HCT116 (cell line): Measurements from ENCODE around the gene VTI1A. TPM values are rescaled to one million over a fixed set of nuclear protein-coding genes. Genes with fewer than 3 reads are reported as not detected.

ENCODE experiments used
- ATAC-seq: fragments of 200-7000 bp; cut with Tn5 transposase; 2 replicates; pipeline ENCODE4 v1.9.1; 2020; ENCODE audit warnings: mild to moderate bottlenecking, moderate library complexity
- BruUV-seq: library from RNA; stranded (reverse); fragments of 400-500 nt; replicated peaks from 2 replicates; lab custom pipeline; 2021; lab: Mats Ljungman, UMichigan
- CTCF ChIA-PET: fragments of 300-600 bp; sonication (Branson Sonifier 250); formaldehyde crosslinking; loops from one replicate; lab custom pipeline; 2021; ENCODE audit warnings: antibody characterized with exemption; lab: Charles Lee
- POLR2A ChIA-PET: fragments of 300-600, 350-600 bp; sonication (Branson Sonifier 250); formaldehyde crosslinking; loops from one replicate; lab custom pipeline; 2021; ENCODE audit warnings: antibody characterized with exemption; lab: Charles Lee
- RAD21 ChIA-PET, 2 experiments: fragments of 300-600 bp; sonication (Branson Sonifier 250); formaldehyde crosslinking; loops; one replicate each; lab custom pipeline; 2023; ENCODE audit warnings: low total read pairs in 2 of 2; ENCODE audit not compliant: uncharacterized antibody in 2 of 2, unreplicated experiment in 2 of 2, low non-redundant PET in 1 of 2; lab: Charles Lee
- DNase-seq: peaks from one replicate; pipeline ENCODE4 v3.0.0-alpha.2; 2010; ENCODE audit warnings: low read depth, low spot score
- H2AFZ ChIP-seq: fragments of 200-600 bp; shearing (Covaris generic), sonication (generic); 2 replicates; pipeline ENCODE4 v1.6.1; 2017; ENCODE audit warnings: low read depth, mixed run types, mixed read lengths, antibody characterized with exemption, low read length; ENCODE audit not compliant: poor library complexity, severe bottlenecking
- H3K27ac ChIP-seq: 2 replicates; pipeline ENCODE4 v1.5.1; 2012; ENCODE audit warnings: low read depth, low read length
- H3K27me3 ChIP-seq: fragments of 200-600 bp; sonication (generic); 2 replicates; pipeline ENCODE4 v1.6.1; 2016; ENCODE audit warnings: mixed run types, low read length, mixed read lengths; ENCODE audit not compliant: insufficient read depth
- H3K36me3 ChIP-seq, 2 experiments: fragments of 200-500 bp in 1 of 2; fragments of 200-600 bp in 1 of 2; sonication (Bioruptor generic) in 1 of 2; sonication (generic) in 1 of 2; 2 replicates each; pipeline versions ENCODE4 v1.5.1 to v1.6.1; 2014 to 2016; ENCODE audit warnings: low read length in 2 of 2, inconsistent platforms in 1 of 2, mixed read lengths in 1 of 2, mixed run types in 1 of 2; ENCODE audit not compliant: insufficient read depth in 2 of 2, control insufficient read depth in 1 of 2
- H3K4me1 ChIP-seq, 2 experiments: fragments of 200-600 bp in 1 of 2; sonication (generic) in 1 of 2; 2 replicates each; pipeline versions ENCODE4 v1.5.1 to v1.6.1; 2012 to 2017; ENCODE audit warnings: low read length in 2 of 2, inconsistent platforms in 1 of 2, mild to moderate bottlenecking in 1 of 2, mixed read lengths in 1 of 2, mixed run types in 1 of 2, moderate library complexity in 1 of 2; ENCODE audit not compliant: insufficient read depth in 2 of 2, control insufficient read depth in 1 of 2
- H3K4me2 ChIP-seq: fragments of 200-600 bp; sonication (generic); 2 replicates; pipeline ENCODE4 v1.6.1; 2017; ENCODE audit warnings: mixed run types, low read length, mixed read lengths
- H3K4me3 ChIP-seq, 2 experiments: fragments of 200-600 bp in 1 of 2; sonication (generic) in 1 of 2; replicated peaks in 1 of 2; 2 replicates each; pipeline ENCODE4 v1.5.1; 2011 to 2016; ENCODE audit warnings: low read length in 2 of 2, control low read depth in 1 of 2, low read depth in 1 of 2, mild to moderate bottlenecking in 1 of 2, mixed read lengths in 1 of 2, mixed run types in 1 of 2
- H3K79me2 ChIP-seq: fragments of 200-600 bp; sonication (generic); 2 replicates; pipeline ENCODE4 v1.6.1; 2017; ENCODE audit warnings: mild to moderate bottlenecking, mixed run types, low read length, moderate library complexity, mixed read lengths; ENCODE audit not compliant: insufficient read depth
- H3K9ac ChIP-seq: fragments of 200-600 bp; sonication (generic); 2 replicates; pipeline ENCODE4 v1.6.1; 2016; ENCODE audit warnings: low read length, mixed read lengths
- H3K9me2 ChIP-seq: fragments of 200-600 bp; sonication (generic), shearing (Covaris generic); 2 replicates; pipeline ENCODE4 v1.6.1; 2017; ENCODE audit warnings: mixed run types, mild to moderate bottlenecking, moderate library complexity; ENCODE audit not compliant: insufficient read depth
- H3K9me3 ChIP-seq, 2 experiments: fragments of 200-500 bp in 1 of 2; fragments of 200-600 bp in 1 of 2; sonication (Bioruptor generic) in 1 of 2; sonication (generic) in 1 of 2; 2 replicates each; pipeline ENCODE4 v1.6.1; 2014 to 2017; ENCODE audit warnings: low read length in 2 of 2, mixed read lengths in 2 of 2, inconsistent platforms in 1 of 2, low read depth in 1 of 2, mild to moderate bottlenecking in 1 of 2, mixed run types in 1 of 2, moderate library complexity in 1 of 2; ENCODE audit not compliant: control insufficient read depth in 1 of 2, insufficient read depth in 1 of 2
- H4K20me1 ChIP-seq: fragments of 200-600 bp; sonication (generic), shearing (Covaris generic); 2 replicates; pipeline ENCODE4 v1.6.1; 2017; ENCODE audit warnings: mixed run types, mild to moderate bottlenecking, moderate library complexity; ENCODE audit not compliant: insufficient read depth
- ATF3 ChIP-seq: IDR thresholded peaks from 2 replicates; pipeline ENCODE4 v1.6.1; 2012
- CBX3 ChIP-seq: IDR thresholded peaks from 2 replicates; pipeline ENCODE4 v1.6.1; 2012; ENCODE audit warnings: low read depth
- CEBPB ChIP-seq: IDR thresholded peaks from 2 replicates; pipeline ENCODE4 v1.6.1; 2012; ENCODE audit warnings: low read depth
- CTCF ChIP-seq, 3 experiments: fragments of 200-600 bp in 1 of 3; sonication (generic) in 1 of 3; IDR thresholded peaks in 2 of 3; conservative IDR thresholded peaks in 1 of 3; 2 replicates each; pipeline ENCODE4 v1.5.1; 2012 to 2017; ENCODE audit warnings: low read depth in 2 of 3, low read length in 2 of 3, antibody characterized with exemption in 1 of 3, borderline replicate concordance in 1 of 3, control low read depth in 1 of 3, mild to moderate bottlenecking in 1 of 3, mixed read lengths in 1 of 3, mixed run types in 1 of 3, moderate library complexity in 1 of 3; ENCODE audit not compliant: insufficient read depth in 1 of 3
- EGR1 ChIP-seq: IDR thresholded peaks from 2 replicates; pipeline ENCODE4 v1.6.1; 2012; ENCODE audit warnings: low read depth
- ELF1 ChIP-seq: IDR thresholded peaks from 2 replicates; pipeline ENCODE4 v1.6.1; 2012; ENCODE audit warnings: low read depth, borderline replicate concordance
- EZH2 ChIP-seq: fragments of 200-600 bp; sonication (generic); IDR thresholded peaks from 2 replicates; pipeline ENCODE4 v1.6.1; 2017; ENCODE audit warnings: antibody characterized with exemption, mixed run types
- JUND ChIP-seq: IDR thresholded peaks from 2 replicates; pipeline ENCODE4 v1.6.1; 2012
- POLR2A ChIP-seq: IDR thresholded peaks from 2 replicates; pipeline ENCODE4 v1.7.0; 2011; ENCODE audit warnings: borderline replicate concordance; ENCODE audit not compliant: insufficient read depth, insufficient read length; ENCODE audit errors: extremely low read depth
- POLR2AphosphoS5 ChIP-seq: IDR thresholded peaks from 2 replicates; pipeline ENCODE4 v1.6.1; 2011; ENCODE audit warnings: mild to moderate bottlenecking, low read depth, low read length, moderate library complexity
- RAD21 ChIP-seq: IDR thresholded peaks from 2 replicates; pipeline ENCODE4 v1.6.1; 2012; ENCODE audit warnings: low read depth, mild to moderate bottlenecking
- REST ChIP-seq: IDR thresholded peaks from 2 replicates; pipeline ENCODE4 v1.6.1; 2012; ENCODE audit warnings: low read depth
- SIN3A ChIP-seq: IDR thresholded peaks from 2 replicates; pipeline ENCODE4 v1.6.1; 2012; ENCODE audit warnings: low read depth
- SP1 ChIP-seq: IDR thresholded peaks from 2 replicates; pipeline ENCODE4 v1.6.1; 2012; ENCODE audit warnings: low read depth
- SRF ChIP-seq: IDR thresholded peaks from 2 replicates; pipeline ENCODE4 v1.6.1; 2012; ENCODE audit warnings: low read depth
- YY1 ChIP-seq: IDR thresholded peaks from 2 replicates; pipeline ENCODE4 v1.6.1; 2011; ENCODE audit warnings: low read length, low read depth, moderate library complexity, mild to moderate bottlenecking; ENCODE audit not compliant: insufficient replicate concordance; ENCODE audit errors: extremely low read depth
- ZBTB33 ChIP-seq: IDR thresholded peaks from 2 replicates; pipeline ENCODE4 v1.6.1; 2011; ENCODE audit warnings: mild to moderate bottlenecking, low read length, moderate library complexity; ENCODE audit not compliant: insufficient replicate concordance; ENCODE audit errors: extremely low read depth
- ZFX ChIP-seq: fragments of 450-650 bp; IDR thresholded peaks from 2 replicates; pipeline ENCODE4 v1.6.1; 2017
- intact Hi-C: fragments of 100-400 bp; cut with micrococcal nuclease; formaldehyde crosslinking; loops from 2 replicates; pipeline ENCODE4 v1.10.0; 2022
- total RNA-seq: library from RNA; stranded (reverse); gene quantifications from one replicate; pipeline ENCODE4 v1.2.1, GENCODE V29; 2021; ENCODE audit not compliant: unreplicated experiment

The VTI1A gene
- total RNA-seq, 1 experiment from 2014 or later, result 80.7 TPM

GRCh38 chr10:112838784-112839481, 391.9 kb downstream of the VTI1A start:
- intact Hi-C loops, result no loop called here
- POLR2A ChIA-PET, result no interaction called here
- CTCF ChIA-PET, result no interaction called here
- ATAC-seq (no peak), DNase-seq (no peak)
- H3K36me3 ChIP-seq, result no peaks in the 10 kb centered on the region
- H3K9me2 ChIP-seq, result no peaks in the 10 kb centered on the region
- no peak overlapping the region for H3K9ac ChIP-seq
- H3K9me3 ChIP-seq, result no peaks in the 10 kb centered on the region
- H4K20me1 ChIP-seq, result no peaks in the 10 kb centered on the region
- TF ChIP-seq ZFX (no peak), SIN3A (no peak), POLR2AphosphoS5 (no peak), CTCF (IDR thresholded peaks at IDR 0.05 in 2 of 3, conservative IDR thresholded peaks at IDR 0.05 in 1 of 3; ENCODE audit: borderline replicate concordance in 1 of 3, insufficient read depth in 1 of 3, low read depth in 2 of 3, low read length in 2 of 3) (no peak), ELF1 (no peak), SP1 (no peak), ZBTB33 (no peak), RAD21 (no peak), CBX3 (no peak), EGR1 (no peak), YY1 (no peak), SRF (no peak), ATF3 (no peak), CEBPB (no peak), REST (no peak), EZH2 (no peak), POLR2A (no peak), JUND (no peak)
- RAD21 ChIA-PET, result no interaction called here
- H2AFZ ChIP-seq, result no peak overlapping the region
- no peaks in the 10 kb centered on the region for H3K4me1 ChIP-seq
- H3K27me3 ChIP-seq, result no peaks in the 10 kb centered on the region
- H3K4me3 ChIP-seq, result no peak overlapping the region
- no peak overlapping the region for H3K27ac ChIP-seq
- no peaks in the 10 kb centered on the region for H3K79me2 ChIP-seq
- no peak overlapping the region for H3K4me2 ChIP-seq
- no TSS peak for BruUV-seq
